OCI-LY1 (cell line): ENCODE measurements around the gene AKAP8.

Source experiments
- EZH2 ChIP-seq: fragments of 200-600 bp; sonication (generic), shearing (Covaris generic); IDR thresholded peaks from 2 replicates; pipeline ENCODE4 v1.8.0; 2017; ENCODE audit warnings: borderline replicate concordance, mixed run types, mild to moderate bottlenecking, antibody characterized with exemption, low read length, moderate library complexity, mixed read lengths
- TF ChIP-seq, protein P1 (sequence below): fragments of 200-600 bp; sonication (generic), shearing (Covaris generic); IDR thresholded peaks from 2 replicates; pipeline ENCODE4 v1.5.1; 2017; ENCODE audit warnings: mild to moderate bottlenecking, antibody characterized with exemption, low read length, moderate library complexity, mixed read lengths

GRCh38 chr19:15321739-15322138, 57.8 kb downstream of the AKAP8 start:
- TF ChIP-seq, protein P1, sequence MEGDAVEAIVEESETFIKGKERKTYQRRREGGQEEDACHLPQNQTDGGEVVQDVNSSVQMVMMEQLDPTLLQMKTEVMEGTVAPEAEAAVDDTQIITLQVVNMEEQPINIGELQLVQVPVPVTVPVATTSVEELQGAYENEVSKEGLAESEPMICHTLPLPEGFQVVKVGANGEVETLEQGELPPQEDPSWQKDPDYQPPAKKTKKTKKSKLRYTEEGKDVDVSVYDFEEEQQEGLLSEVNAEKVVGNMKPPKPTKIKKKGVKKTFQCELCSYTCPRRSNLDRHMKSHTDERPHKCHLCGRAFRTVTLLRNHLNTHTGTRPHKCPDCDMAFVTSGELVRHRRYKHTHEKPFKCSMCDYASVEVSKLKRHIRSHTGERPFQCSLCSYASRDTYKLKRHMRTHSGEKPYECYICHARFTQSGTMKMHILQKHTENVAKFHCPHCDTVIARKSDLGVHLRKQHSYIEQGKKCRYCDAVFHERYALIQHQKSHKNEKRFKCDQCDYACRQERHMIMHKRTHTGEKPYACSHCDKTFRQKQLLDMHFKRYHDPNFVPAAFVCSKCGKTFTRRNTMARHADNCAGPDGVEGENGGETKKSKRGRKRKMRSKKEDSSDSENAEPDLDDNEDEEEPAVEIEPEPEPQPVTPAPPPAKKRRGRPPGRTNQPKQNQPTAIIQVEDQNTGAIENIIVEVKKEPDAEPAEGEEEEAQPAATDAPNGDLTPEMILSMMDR, result no peak
- no peak for TF ChIP-seq EZH2
